Endothelial cell of umbilical vein (primary cell): Measurements from ENCODE around the gene NPSR1. TPM values are rescaled to one million over a fixed set of nuclear protein-coding genes. Genes with fewer than 3 reads are reported as not detected.

Experiments used
- BruUV-seq: library from RNA; stranded (reverse); fragments of 400-500 nt; replicated peaks from 2 replicates; lab custom pipeline; 2021; lab: Mats Ljungman, UMichigan
- CTCF ChIA-PET: fragments of 300-600, 350-600 bp; sonication (Branson Sonifier 250); formaldehyde crosslinking; loops from one replicate; lab custom pipeline; 2021; ENCODE audit warnings: antibody characterized with exemption, inconsistent platforms; lab: Charles Lee
- POLR2A ChIA-PET: fragments of 300-600, 350-600 bp; sonication (Branson Sonifier 250); formaldehyde crosslinking; loops from one replicate; lab custom pipeline; 2021; ENCODE audit warnings: antibody characterized with exemption, inconsistent platforms; lab: Charles Lee
- DNase-seq: peaks from one replicate; pipeline ENCODE4 v3.0.0-alpha.2; 2011; ENCODE audit warnings: low read depth, low spot score
- FAIRE-seq: peaks from 2 replicates; lab custom pipeline; 2011; peaks lifted over from hg19 to GRCh38; lab: Jason Lieb, UNC
- H2AFZ ChIP-seq: 2 replicates; pipeline ENCODE4 v1.6.0; 2012; ENCODE audit warnings: low read depth, low read length, control low read depth, inconsistent platforms
- H3K27ac ChIP-seq: 2 replicates; pipeline ENCODE4 v1.5.1; 2011; ENCODE audit warnings: low read depth, mild to moderate bottlenecking, control low read depth, low read length, moderate library complexity; ENCODE audit not compliant: insufficient read depth
- H3K27me3 ChIP-seq, 2 experiments: 2 replicates each; pipeline versions ENCODE4 v1.6.0 to v1.6.1; 2011; ENCODE audit warnings: low read length in 2 of 2, mixed read lengths in 1 of 2; ENCODE audit not compliant: control insufficient read depth in 2 of 2, insufficient read depth in 2 of 2
- H3K36me3 ChIP-seq, 2 experiments: 2 replicates in 1 of 2; 3 replicates in 1 of 2; pipeline ENCODE4 v1.5.1; 2011; ENCODE audit warnings: low read length in 2 of 2, mild to moderate bottlenecking in 1 of 2, moderate library complexity in 1 of 2; ENCODE audit not compliant: control insufficient read depth in 2 of 2, insufficient read depth in 2 of 2; ENCODE audit errors: extremely low read depth in 1 of 2
- H3K4me1 ChIP-seq: 3 replicates; pipeline ENCODE4 v1.5.1; 2011; ENCODE audit warnings: mild to moderate bottlenecking, low read length; ENCODE audit not compliant: control insufficient read depth, insufficient read depth; ENCODE audit errors: extremely low read depth
- H3K4me2 ChIP-seq: 2 replicates; pipeline ENCODE4 v1.6.1; 2011; ENCODE audit warnings: low read length, control low read depth, mixed read lengths; ENCODE audit not compliant: insufficient read depth
- H3K4me3 ChIP-seq, 3 experiments: fragments of 200-600 bp in 1 of 3; sonication (generic), shearing (Covaris generic) in 1 of 3; replicated peaks in 1 of 3; 2 replicates each; pipeline ENCODE4 v1.5.1; 2011 to 2016; ENCODE audit warnings: control low read depth in 3 of 3, low read length in 3 of 3, mild to moderate bottlenecking in 2 of 3, inconsistent platforms in 1 of 3, low read depth in 1 of 3, moderate library complexity in 1 of 3; ENCODE audit not compliant: insufficient read depth in 1 of 3
- H3K79me2 ChIP-seq: 2 replicates; pipeline ENCODE4 v1.6.0; 2012; ENCODE audit warnings: low read length, inconsistent platforms; ENCODE audit not compliant: control insufficient read depth, insufficient read depth
- H3K9ac ChIP-seq: replicated peaks from 2 replicates; pipeline ENCODE3; 2011; ENCODE audit warnings: low read length, control low read depth; ENCODE audit not compliant: insufficient read depth; ENCODE audit errors: extremely low read depth
- H3K9me1 ChIP-seq: replicated peaks from 3 replicates; pipeline ENCODE4 v1.6.0; 2011; ENCODE audit warnings: mild to moderate bottlenecking, low read length; ENCODE audit not compliant: control insufficient read depth, insufficient read depth; ENCODE audit errors: extremely low read depth
- H3K9me3 ChIP-seq: replicated peaks from 2 replicates; pipeline ENCODE4 v1.5.1; 2012; ENCODE audit warnings: low read length, inconsistent platforms; ENCODE audit not compliant: control insufficient read depth, insufficient read depth
- H4K20me1 ChIP-seq: replicated peaks from 2 replicates; pipeline ENCODE3; 2011; ENCODE audit warnings: mild to moderate bottlenecking, low read length; ENCODE audit not compliant: control insufficient read depth, insufficient read depth; ENCODE audit errors: extremely low read depth
- CTCF ChIP-seq, 2 donors: IDR thresholded peaks; 1 replicate in 1 of 2; 2 replicates in 1 of 2; pipeline ENCODE4 v1.5.1; 2011; ENCODE audit warnings: low read length in 2 of 2, mild to moderate bottlenecking in 2 of 2, moderate library complexity in 2 of 2, control low read depth in 1 of 2, inconsistent platforms in 1 of 2, low read depth in 1 of 2; ENCODE audit not compliant: insufficient read depth in 1 of 2; ENCODE audit errors: extremely low read depth in 1 of 2
- FOS ChIP-seq: IDR thresholded peaks from 2 replicates; pipeline ENCODE4 v1.6.1; 2011; ENCODE audit warnings: mild to moderate bottlenecking, low read length, moderate library complexity, borderline replicate concordance; ENCODE audit not compliant: insufficient read depth
- GATA2 ChIP-seq: IDR thresholded peaks from 2 replicates; pipeline ENCODE4 v1.7.0; 2011; ENCODE audit warnings: low read depth, mild to moderate bottlenecking, moderate library complexity, mixed read lengths, low read length; ENCODE audit not compliant: insufficient read length, insufficient read depth
- JUN ChIP-seq: IDR thresholded peaks from 2 replicates; pipeline ENCODE4 v1.6.1; 2011; ENCODE audit warnings: borderline replicate concordance, low read depth; ENCODE audit not compliant: insufficient read length, insufficient read depth
- MAX ChIP-seq: IDR thresholded peaks from 2 replicates; pipeline ENCODE4 v1.6.1; 2011; ENCODE audit not compliant: insufficient read depth, insufficient read length
- MYC ChIP-seq: IDR thresholded peaks from one replicate; pipeline ENCODE4 v1.6.1; 2011; ENCODE audit warnings: mild to moderate bottlenecking, low read depth, low read length
- POLR2A ChIP-seq: IDR thresholded peaks from 2 replicates; pipeline ENCODE4 v1.6.1; 2012; ENCODE audit warnings: low read depth, mild to moderate bottlenecking, control low read depth, low read length
- dilution Hi-C: fragments of 300-500 bp; cut with MboI; formaldehyde crosslinking; loops from one replicate; pipeline ENCODE4 v1.15.0; 2019; ENCODE audit warnings: low sequenced_read_pairs; ENCODE audit not compliant: extremely low pct_ligation_motif_present
- intact Hi-C: fragments of 100-400 bp; cut with micrococcal nuclease; formaldehyde crosslinking; loops from one replicate; pipeline ENCODE4 v1.10.0; 2022
- polyA plus RNA-seq, 4 experiments: library from polyadenylated mRNA; depleted of rRNA in 3 of 4; stranded (reverse) in 3 of 4; unstranded in 1 of 4; fragments of >200 nt; gene quantifications; 2 replicates each; pipeline versions ENCODE4 v1.2.1 to v1.2.3, GENCODE V29; 2011 to 2012; ENCODE audit warnings: missing spikeins in 1 of 4
- total RNA-seq: library from RNA; stranded (reverse); gene quantifications from 2 replicates; pipeline ENCODE4 v1.2.3, GENCODE V29; 2021

Gene NPSR1
- total and polyA plus RNA-seq, 2 donors (not counting 3 experiments of a cell fraction or from before 2014, with no cell fraction given), result not detected

GRCh38 chr7:34655384-34655783, 2.6 kb upstream of the NPSR1 start:
- dilution Hi-C loops, result no loop called here
- FAIRE-seq (no peak), DNase-seq (no peak)
- intact Hi-C loops, result no loop called here
- H2AFZ ChIP-seq, result no peak overlapping the region
- H3K4me2 ChIP-seq, result no peak overlapping the region
- TF ChIP-seq GATA2 (no peak), JUN (no peak), CTCF (IDR thresholded peaks at IDR 0.05; ENCODE audit: extremely low read depth in 1 of 2, insufficient read depth in 1 of 2, low read depth in 1 of 2, low read length in 2 of 2) (no peak), MYC (no peak), FOS (no peak), POLR2A (no peak), MAX (no peak)
- no peaks in the 10 kb centered on the region for H3K36me3 ChIP-seq
- H3K4me3 ChIP-seq, result no peak overlapping the region
- CTCF ChIA-PET, result no interaction called here
- H3K79me2 ChIP-seq, result no peaks in the 10 kb centered on the region
- POLR2A ChIA-PET, result no interaction called here
- no TSS peak for BruUV-seq
- H3K4me1 ChIP-seq, result no peaks in the 10 kb centered on the region
- H4K20me1 ChIP-seq, result no peaks in the 10 kb centered on the region
- no peaks in the 10 kb centered on the region for H3K9me1 ChIP-seq
- no peaks in the 10 kb centered on the region for H3K9me3 ChIP-seq
- no peak overlapping the region for H3K27ac ChIP-seq
- no peak overlapping the region for H3K9ac ChIP-seq
- H3K27me3 ChIP-seq, result no peaks in the 10 kb centered on the region
